Left cardiac atrium (tissue), 4 donors: ENCODE results near the gene RUNX2. TPM values are rescaled to one million over a fixed set of nuclear protein-coding genes. Genes with fewer than 3 reads are reported as not detected.

ENCODE experiments used
- ATAC-seq, 2 donors: fragments of 200-7000 bp; cut with Tn5 transposase; one replicate each; pipeline ENCODE4 v1.9.1; 2020; ENCODE audit warnings: mild to moderate bottlenecking in 2 of 2, moderate library complexity in 2 of 2
- DNase-seq: peaks from one replicate; pipeline ENCODE4 v3.0.0-alpha.2; 2020
- intact Hi-C, 2 donors: fragments of 100-400 bp; cut with DNase I; formaldehyde crosslinking; loops; one replicate each; pipeline versions ENCODE4 v1.14.1 to v1.15.1; 2022 to 2023
- total RNA-seq, 2 donors: library from RNA; stranded (reverse); fragmentation: NEBNext Ultra II Directional; extraction: Animal tissue kit (Norgen Biotek cat#: 25700); gene quantifications; one replicate each; pipeline ENCODE4 v1.2.1, GENCODE V29; 2021
- donor health status: DM: no; HTN: yes; CAD: no.
- donor health status: DM: no; HTN: yes; CAD: no; lungs with severe emphysema.
- donor health status: DM: yes; HTN: yes; CAD: no.
- donor health status: Dilated cardiomyopathy.

Gene RUNX2
- total RNA-seq, 2 donors from 2014 or later: 0.44 to 0.68 TPM

DNA sequence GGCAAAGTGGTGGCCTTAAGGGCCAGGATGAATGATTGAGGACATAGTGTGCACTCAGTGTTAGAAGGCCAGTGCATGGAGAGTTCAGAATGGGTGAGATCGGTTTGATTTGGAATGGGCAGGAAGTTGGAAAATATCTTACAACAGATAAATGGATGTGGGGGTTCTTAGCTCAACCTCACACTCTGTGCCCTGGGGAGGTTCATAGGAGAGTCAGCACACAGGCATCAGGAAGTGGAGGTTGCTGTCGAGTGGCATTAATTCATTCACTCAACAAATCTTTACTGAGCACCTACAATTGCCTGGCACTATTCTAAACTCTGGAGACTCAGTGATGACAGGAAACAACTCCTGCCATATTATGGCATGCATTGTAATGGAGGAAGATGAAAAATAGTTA lies 363.3 kb downstream of the RUNX2 start:
- DNase-seq: no peak
- intact Hi-C loops: no loop called here
- no peak for ATAC-seq

DNA sequence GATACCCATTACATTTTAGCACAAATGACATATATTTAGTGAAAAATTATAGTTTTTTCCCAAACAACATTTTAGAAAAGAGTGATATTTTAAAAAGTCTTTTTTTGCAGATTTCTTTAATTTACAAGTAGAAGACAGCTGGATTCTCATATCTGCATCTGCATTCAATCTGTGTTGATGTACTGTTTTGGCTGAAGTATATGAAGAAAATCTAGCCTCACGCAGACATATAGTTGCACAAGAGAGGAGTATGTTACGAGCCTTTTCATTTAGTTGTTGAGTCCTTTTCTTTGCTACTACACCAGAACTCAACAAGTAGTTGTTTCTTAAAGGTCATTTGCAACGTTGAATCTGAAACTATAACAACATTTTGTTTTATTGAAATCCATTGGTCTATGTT lies 363.9 kb downstream of the RUNX2 start:
- ATAC-seq: no peak
- DNase-seq: no peak

DNA sequence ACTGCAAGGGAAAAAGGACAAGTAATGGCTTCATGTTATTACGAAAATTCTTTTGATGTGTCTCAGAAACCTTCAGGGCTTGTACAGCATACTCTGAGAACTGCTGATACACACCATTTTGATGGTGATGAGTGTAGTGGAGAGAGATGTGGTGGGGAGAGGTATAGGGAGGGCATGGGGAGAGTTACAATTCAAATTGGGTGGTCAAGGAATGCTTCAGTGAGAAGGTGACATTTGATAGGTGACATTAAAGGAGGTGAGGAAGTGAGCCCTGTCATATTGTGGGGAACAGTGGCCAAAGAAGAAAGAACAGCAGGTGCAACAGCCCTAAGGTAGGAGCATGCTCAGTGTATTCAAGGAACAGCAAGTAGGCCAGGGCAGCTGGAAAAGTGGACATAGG lies 368.6 kb downstream of the RUNX2 start:
- ATAC-seq: no peak
- intact Hi-C loops: no loop called here
- DNase-seq: no peak

More for the DNA sequence above, 363.9 kb downstream of the RUNX2 start:
- intact Hi-C loops: no loop called here

DNA sequence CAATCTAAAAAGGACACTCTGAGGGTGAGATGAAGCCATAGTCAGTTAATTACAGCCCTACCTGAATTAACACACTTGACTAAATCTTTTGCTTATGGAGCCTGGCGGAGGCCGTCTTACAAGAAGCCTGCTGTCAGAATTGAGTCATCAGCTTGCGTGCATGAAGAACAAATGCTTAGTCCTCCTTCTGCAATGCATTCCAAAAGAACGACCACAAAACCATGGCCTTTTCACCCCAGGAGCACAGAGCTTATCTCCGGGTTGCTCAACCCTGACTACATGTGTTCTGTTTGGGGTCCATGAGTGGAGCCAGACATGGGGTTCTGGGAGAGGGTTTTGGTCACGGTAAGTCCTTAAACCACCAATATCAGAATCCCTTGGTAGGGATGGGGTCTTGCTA lies 369.5 kb downstream of the RUNX2 start:
- DNase-seq (no peak), ATAC-seq (no peak)
- intact Hi-C loops: no loop called here

DNA sequence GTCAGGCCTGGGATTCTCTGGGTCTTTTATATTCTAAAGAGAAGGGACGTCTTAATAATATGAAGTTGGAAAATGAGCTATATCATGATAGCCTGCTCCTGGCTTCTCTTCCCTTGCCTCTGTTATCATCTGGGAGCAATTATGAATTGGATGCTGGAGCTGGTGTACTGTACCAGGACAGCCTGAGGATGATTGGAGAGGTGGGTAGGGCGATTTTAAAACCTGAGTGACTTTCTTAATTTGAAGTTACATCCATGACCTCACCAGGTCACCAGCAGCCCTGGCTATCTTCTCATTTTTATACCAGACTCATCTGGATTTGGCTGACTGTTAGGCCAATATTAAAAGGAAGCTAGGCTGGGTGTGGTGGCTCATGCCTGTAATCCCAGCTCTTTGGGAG lies 369.9 kb downstream of the RUNX2 start:
- intact Hi-C loops: no loop called here
- ATAC-seq (no peak), DNase-seq (no peak)

DNA sequence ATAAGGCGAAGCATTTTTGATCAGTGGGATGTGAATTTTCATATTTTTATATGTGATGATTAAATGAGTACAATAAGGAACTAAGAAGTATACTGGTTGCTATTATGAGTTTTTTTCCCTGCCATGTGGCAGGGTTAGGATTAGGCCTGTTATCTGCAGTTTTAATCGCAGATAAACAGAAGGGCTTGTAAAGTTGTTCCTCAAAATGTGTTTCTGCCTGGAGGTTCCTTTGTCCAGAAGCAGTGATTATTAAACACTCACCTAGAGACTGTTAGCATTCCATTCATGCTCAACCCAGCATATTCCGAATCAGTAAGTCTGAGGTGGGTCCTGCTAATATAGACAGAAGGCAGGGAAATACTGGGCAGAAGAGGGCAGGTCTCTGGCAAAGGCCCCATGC lies 371.5 kb downstream of the RUNX2 start:
- DNase-seq (no peak), ATAC-seq (no peak)
- intact Hi-C loops: no loop called here

DNA sequence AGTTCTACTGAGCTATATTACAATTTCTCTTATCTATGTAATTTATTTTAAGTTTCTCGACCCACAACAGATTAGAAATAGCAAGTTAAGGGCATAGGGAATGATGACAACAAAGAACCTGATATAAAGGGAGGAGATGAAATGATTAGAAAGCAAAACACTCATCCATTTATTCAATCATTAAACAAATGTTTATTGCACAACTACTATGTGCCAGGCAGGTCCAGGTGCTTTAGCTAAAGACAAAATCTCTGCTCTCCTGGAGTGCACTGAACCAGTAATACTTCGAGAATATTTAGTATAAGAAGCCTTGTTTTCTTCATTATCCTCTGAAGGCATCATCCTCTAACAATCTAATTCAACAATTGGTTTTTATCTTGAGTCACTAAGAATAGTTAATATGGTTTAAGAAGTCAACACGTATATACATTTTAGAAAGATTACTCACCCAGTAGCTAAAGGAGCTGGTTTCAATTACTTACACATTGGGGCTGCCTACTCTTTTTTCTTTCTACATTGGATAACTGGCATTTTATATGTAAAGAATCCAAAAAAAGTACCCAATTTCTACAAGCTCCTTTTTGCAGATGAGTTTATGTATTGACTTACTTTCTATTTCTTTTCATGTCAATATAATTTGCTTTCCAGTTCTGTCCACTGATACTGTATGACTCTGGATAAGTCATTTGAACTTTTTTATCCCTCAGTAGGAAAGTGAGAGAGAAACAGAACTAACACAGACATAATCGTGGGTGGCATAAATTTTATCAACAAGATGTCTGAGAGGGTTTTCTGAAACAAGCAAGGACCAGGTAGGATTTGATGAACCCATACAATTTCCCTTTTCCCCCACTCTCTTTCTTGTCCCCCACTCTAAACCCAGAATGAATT lies 375.0 kb downstream of the RUNX2 start:
- intact Hi-C loops: no loop called here
- DNase-seq (no peak), ATAC-seq (no peak)

DNA sequence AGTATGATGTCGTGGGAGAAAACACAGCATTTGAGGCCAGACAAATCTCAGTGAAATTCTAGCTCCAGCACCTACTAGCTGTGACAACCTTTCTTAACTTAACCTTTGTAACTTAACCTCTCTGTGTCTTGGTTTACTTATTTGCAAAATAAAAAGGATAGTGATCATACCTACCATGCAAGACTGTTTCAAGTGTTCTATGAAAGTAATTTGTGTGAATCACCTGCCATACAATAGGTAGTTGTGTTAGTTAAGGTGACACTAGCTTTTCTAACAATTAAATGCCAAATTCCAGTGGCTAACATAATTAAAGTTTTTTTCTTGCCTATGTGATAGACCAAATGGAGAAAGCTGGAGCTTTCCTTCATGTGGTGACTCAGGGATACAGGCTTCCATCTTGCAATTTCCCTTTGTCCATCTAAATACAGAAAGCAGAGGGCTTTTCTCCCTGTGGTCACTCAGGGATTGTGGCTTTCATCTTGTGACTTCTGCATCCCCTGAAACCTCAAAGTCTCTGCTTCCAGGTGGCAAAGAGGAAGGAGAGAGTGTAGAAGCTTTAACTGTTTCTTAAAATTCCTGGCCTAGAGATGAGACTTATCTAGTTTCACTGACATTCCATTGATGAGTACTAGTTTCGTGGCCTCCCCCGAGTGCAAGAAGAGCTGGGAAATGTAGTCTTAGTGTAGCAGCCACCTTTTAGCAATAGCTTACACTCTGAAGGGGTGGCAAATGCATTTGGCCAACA lies 376.1 kb downstream of the RUNX2 start:
- ATAC-seq (no peak), DNase-seq (no peak)
- intact Hi-C loops: no loop called here

DNA sequence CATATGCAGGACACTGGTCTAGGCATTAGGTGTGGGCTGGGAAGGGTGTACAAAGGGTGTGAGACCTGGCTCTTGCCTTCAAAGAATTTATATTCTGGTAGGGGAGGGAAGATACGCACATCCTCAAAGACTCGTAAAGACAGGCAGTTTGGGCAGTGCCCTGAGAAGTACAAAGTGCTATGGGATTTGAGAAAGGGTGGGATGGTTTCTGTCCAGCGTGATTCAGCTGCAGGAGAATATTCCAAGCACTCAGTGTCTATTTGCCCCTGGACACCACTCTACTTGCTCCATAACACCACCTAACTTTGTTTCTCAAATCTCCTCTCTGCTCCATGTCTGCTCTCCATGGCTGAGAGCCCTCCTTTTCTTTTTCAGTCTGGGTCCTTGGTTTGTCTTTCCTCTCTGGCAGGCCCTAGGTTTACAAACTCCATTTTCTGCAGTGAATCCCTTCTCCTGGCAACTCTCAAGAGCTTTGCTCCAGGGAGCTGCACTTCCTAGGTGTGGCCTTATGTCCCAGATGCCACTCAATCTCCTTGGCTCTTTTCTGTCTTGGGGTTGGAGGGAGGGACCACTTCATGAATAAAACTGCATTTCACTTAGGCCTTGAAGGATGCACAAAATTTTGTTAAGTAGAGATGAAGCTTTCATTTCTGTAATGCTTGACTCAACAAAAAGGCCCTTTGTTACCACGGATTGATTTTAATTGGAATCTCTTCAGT lies 377.2 kb downstream of the RUNX2 start:
- intact Hi-C loops: no loop called here
- ATAC-seq: no peak

DNA sequence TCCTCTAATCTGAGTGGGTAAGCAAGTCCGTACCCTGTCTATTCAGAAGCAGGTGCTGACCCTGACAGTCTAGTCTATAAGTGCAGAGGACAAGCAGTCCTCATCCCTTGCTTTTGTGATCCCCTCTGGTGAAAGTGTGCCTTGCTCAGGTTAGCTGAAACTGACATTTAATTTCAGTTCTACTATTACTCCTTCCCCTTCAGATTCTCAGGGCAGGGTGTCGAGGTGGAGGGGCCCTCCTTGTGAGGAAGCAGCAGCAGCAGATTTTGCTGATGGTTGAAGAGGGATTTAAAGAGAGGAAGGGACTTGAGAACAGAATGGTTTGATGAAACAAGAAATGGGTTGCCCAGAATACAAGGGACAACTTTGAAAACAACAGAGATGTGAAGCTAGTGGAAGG lies 378.2 kb downstream of the RUNX2 start:
- intact Hi-C loops: no loop called here
- ATAC-seq: no peak
- DNase-seq: no peak

More for the DNA sequence above, 377.2 kb downstream of the RUNX2 start:
- no peak for DNase-seq

DNA sequence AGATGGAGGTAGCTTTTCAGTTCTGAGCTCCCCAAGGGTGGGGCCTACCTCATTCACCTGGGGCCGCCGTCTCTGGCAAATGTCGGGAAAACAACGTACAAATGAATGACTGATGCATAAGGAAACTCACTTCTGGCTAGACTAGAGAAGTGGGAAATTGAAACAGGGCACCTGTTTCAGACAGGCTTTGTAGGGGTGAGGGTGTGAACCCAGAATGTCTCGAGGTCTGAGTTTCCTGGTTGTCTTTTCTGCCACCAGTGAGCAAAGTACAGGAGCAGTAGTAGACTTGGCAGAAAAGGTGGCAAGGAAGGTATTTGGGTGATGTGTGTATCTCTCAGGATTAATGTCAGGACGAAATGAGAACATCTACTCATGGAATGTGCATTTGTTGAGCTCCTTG lies 379.0 kb downstream of the RUNX2 start:
- intact Hi-C loops: no loop called here
- ATAC-seq: no peak

DNA sequence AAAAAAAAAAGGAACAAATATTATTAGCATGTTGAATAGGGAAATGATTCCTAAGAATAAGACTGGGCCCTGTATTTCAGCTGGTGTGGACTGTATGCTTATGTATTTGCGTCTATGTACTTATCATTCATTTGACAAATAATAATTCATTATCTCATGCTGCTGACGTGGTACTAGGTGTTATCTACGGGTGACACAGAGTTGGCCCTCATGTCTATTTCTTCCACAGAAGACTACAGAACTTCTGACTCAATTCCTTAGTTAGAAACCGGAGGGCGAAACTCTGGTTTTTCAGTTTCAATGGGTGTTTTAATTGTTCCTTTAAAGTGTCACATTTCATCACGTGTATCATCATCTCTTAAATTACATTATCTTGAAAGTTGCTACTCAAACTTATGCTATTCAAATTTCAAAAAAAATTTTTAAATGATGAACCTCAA lies 381.7 kb downstream of the RUNX2 start:
- no peak for DNase-seq
- ATAC-seq: no peak
- intact Hi-C loops: loop anchor here (5.0 to 10.0 kb wide), 3 partner anchors 295 to 1235 kb away; no protein-coding TSS in a partner anchor

More for the DNA sequence above, 379.0 kb downstream of the RUNX2 start:
- DNase-seq: no peak

DNA sequence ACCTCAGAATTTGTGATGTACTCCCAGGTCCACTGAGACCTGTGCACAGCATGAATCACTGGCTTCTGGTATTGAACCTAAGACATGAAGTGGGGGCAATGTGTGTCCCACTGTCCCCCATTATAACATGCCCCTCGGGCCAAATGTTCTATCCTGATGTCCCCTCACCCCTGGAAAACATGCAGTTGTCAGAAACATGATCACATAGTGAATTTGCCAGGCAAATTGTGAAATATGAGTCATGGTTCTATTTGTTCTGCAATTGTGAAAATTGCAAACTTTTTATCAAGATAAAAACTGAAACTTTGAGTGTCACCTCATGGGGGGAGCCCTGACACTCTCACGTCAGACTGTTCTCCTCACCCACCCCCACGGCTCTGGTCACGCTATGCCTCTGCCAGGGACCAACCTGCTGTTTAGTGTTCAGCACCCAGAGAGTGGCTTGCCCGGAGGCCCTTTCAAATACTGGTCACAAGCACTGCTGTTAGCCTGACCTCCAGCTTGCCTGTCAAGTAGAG lies 382.2 kb downstream of the RUNX2 start:
- ATAC-seq (no peak), DNase-seq (no peak)
- intact Hi-C loops: loop anchor here (5.0 to 10.0 kb wide), 3 partner anchors 296 to 1236 kb away; no protein-coding TSS in a partner anchor

DNA sequence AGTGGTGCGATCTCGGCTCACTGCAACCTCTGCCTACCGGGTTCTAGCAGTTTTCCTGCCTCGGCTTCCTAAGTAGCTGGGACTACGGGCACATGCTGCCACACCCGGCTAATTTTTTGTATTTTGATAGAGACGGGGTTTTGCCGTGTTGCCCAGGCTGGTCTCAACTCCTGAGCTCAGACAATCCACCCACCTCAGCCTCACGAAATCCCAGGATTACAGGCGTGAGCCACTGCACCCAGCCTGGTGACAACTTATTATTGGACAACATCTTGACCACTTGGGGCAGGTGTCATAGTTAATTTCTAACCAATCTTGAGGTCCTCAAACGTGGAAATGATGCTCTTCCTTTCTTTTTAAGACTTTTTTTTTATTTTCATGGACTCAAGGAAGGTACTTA lies 383.9 kb downstream of the RUNX2 start:
- DNase-seq: no peak
- no peak for ATAC-seq
- intact Hi-C loops: loop anchor here (5.0 to 10.0 kb wide), 3 partner anchors 297 to 1237 kb away; no protein-coding TSS in a partner anchor

DNA sequence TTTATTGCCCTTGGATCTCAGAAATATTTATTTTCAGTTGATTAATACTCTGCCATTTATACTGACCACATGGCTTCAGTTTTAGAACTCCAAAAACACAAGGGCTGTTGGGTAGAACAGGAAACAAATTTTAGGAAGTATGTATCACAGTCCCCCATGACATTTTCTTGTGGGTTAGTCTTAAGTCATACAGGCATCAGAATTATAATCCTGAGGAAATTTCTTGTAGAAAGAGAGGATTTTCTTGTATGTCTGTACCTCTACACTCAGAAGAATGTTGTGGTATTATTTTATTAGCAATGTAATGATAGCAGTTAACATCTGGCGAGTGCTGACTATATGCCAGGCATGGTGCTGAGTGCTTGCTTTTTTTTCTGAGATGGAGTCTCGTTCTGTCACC lies 384.7 kb downstream of the RUNX2 start:
- ATAC-seq (no peak), DNase-seq (no peak)
- intact Hi-C loops: loop anchor here (5.0 to 10.0 kb wide), 3 partner anchors 298 to 1238 kb away; no protein-coding TSS in a partner anchor
